ENCODE results near the gene DRAM1.

Gene DRAM1

GRCh38 chr12:101920906-101921305, 43.5 kb downstream of the DRAM1 start:
- no peaks in the 10 kb centered on the region for H3K9me3 ChIP-seq (ENCODE audit: control insufficient read depth, low read depth, low read length)
- no peak overlapping the region for H3K27ac ChIP-seq (ENCODE audit: low read length)
- H3K9ac ChIP-seq (ENCODE audit: low read length): no peak overlapping the region
- no peak overlapping the region for H3K4me3 ChIP-seq (ENCODE audit: low read length)
- no peaks in the 10 kb centered on the region for H3K27me3 ChIP-seq (ENCODE audit: control insufficient read depth, insufficient read depth, low read length)
- H3K36me3 ChIP-seq (ENCODE audit: control insufficient read depth, low read depth, low read length): no peaks in the 10 kb centered on the region
- H3K4me1 ChIP-seq (ENCODE audit: control insufficient read depth, low read depth, low read length): no peaks in the 10 kb centered on the region

GRCh38 chr12:101923045-101923718, 45.8 kb downstream of the DRAM1 start:
- Histone ChIP-seq H3K4me1 (ENCODE audit: control insufficient read depth, low read depth, low read length) (no peaks in the 10 kb centered on the region), H3K9ac (ENCODE audit: low read length) (no peak overlapping the region), H3K36me3 (ENCODE audit: control insufficient read depth, low read depth, low read length) (no peaks in the 10 kb centered on the region), H3K27me3 (ENCODE audit: control insufficient read depth, insufficient read depth, low read length) (no peaks in the 10 kb centered on the region), H3K9me3 (ENCODE audit: control insufficient read depth, low read depth, low read length) (no peaks in the 10 kb centered on the region), H3K4me3 (ENCODE audit: low read length) (no peak overlapping the region), H3K27ac (ENCODE audit: low read length) (no peak overlapping the region)

- Histone ChIP-seq H3K4me1 (ENCODE audit: control insufficient read depth, low read depth, low read length) (no peaks in the 10 kb centered on the region), H3K27ac (ENCODE audit: low read length) (no peak overlapping the region), H3K9me3 (ENCODE audit: control insufficient read depth, low read depth, low read length) (no peaks in the 10 kb centered on the region), H3K36me3 (ENCODE audit: control insufficient read depth, low read depth, low read length) (no peaks in the 10 kb centered on the region), H3K4me3 (ENCODE audit: low read length) (no peak overlapping the region), H3K9ac (ENCODE audit: low read length) (no peak overlapping the region), H3K27me3 (ENCODE audit: control insufficient read depth, insufficient read depth, low read length) (no peaks in the 10 kb centered on the region)
These were observed 47.2 kb downstream of the DRAM1 start for GRCh38 chr12:101924618-101925017.

GRCh38 chr12:101925361-101925760, 48.0 kb downstream of the DRAM1 start:
- no peaks in the 10 kb centered on the region for H3K4me1 ChIP-seq (ENCODE audit: control insufficient read depth, low read depth, low read length)
- no peaks in the 10 kb centered on the region for H3K36me3 ChIP-seq (ENCODE audit: control insufficient read depth, low read depth, low read length)
- no peaks in the 10 kb centered on the region for H3K9me3 ChIP-seq (ENCODE audit: control insufficient read depth, low read depth, low read length)
- no peak overlapping the region for H3K9ac ChIP-seq (ENCODE audit: low read length)
- no peaks in the 10 kb centered on the region for H3K27me3 ChIP-seq (ENCODE audit: control insufficient read depth, insufficient read depth, low read length)
- no peak overlapping the region for H3K27ac ChIP-seq (ENCODE audit: low read length)
- no peak overlapping the region for H3K4me3 ChIP-seq (ENCODE audit: low read length)

- H3K9ac ChIP-seq (ENCODE audit: low read length): no peak overlapping the region
- H3K27ac ChIP-seq (ENCODE audit: low read length): no peak overlapping the region
- no peaks in the 10 kb centered on the region for H3K4me1 ChIP-seq (ENCODE audit: control insufficient read depth, low read depth, low read length)
These were observed 48.6 kb downstream of the DRAM1 start for GRCh38 chr12:101925935-101926334.

GRCh38 chr12:101927036-101927435, 49.7 kb downstream of the DRAM1 start:
- Histone ChIP-seq H3K4me3 (ENCODE audit: low read length) (no peak overlapping the region), H3K4me1 (ENCODE audit: control insufficient read depth, low read depth, low read length) (no peaks in the 10 kb centered on the region), H3K9me3 (ENCODE audit: control insufficient read depth, low read depth, low read length) (no peaks in the 10 kb centered on the region), H3K27me3 (ENCODE audit: control insufficient read depth, insufficient read depth, low read length) (no peaks in the 10 kb centered on the region), H3K27ac (ENCODE audit: low read length) (no peak overlapping the region), H3K36me3 (ENCODE audit: control insufficient read depth, low read depth, low read length) (no peaks in the 10 kb centered on the region), H3K9ac (ENCODE audit: low read length) (no peak overlapping the region)

More at GRCh38 chr12:101925935-101926334, 48.6 kb downstream of the DRAM1 start:
- no peaks in the 10 kb centered on the region for H3K36me3 ChIP-seq (ENCODE audit: control insufficient read depth, low read depth, low read length)
- no peaks in the 10 kb centered on the region for H3K9me3 ChIP-seq (ENCODE audit: control insufficient read depth, low read depth, low read length)
- no peak overlapping the region for H3K4me3 ChIP-seq (ENCODE audit: low read length)
- H3K27me3 ChIP-seq (ENCODE audit: control insufficient read depth, insufficient read depth, low read length): no peaks in the 10 kb centered on the region

GRCh38 chr12:101927999-101928398, 50.6 kb downstream of the DRAM1 start:
- Histone ChIP-seq H3K4me1 (ENCODE audit: control insufficient read depth, low read depth, low read length) (no peaks in the 10 kb centered on the region), H3K9me3 (ENCODE audit: control insufficient read depth, low read depth, low read length) (no peaks in the 10 kb centered on the region), H3K27ac (ENCODE audit: low read length) (no peak overlapping the region), H3K9ac (ENCODE audit: low read length) (no peak overlapping the region), H3K36me3 (ENCODE audit: control insufficient read depth, low read depth, low read length) (no peaks in the 10 kb centered on the region), H3K27me3 (ENCODE audit: control insufficient read depth, insufficient read depth, low read length) (no peaks in the 10 kb centered on the region), H3K4me3 (ENCODE audit: low read length) (no peak overlapping the region)

- H3K4me1 ChIP-seq (ENCODE audit: control insufficient read depth, low read depth, low read length): no peaks in the 10 kb centered on the region
These were observed 51.2 kb downstream of the DRAM1 start for GRCh38 chr12:101928556-101928955.

GRCh38 chr12:101929365-101930041, 52.1 kb downstream of the DRAM1 start:
- Histone ChIP-seq H3K36me3 (ENCODE audit: control insufficient read depth, low read depth, low read length) (no peaks in the 10 kb centered on the region), H3K27me3 (ENCODE audit: control insufficient read depth, insufficient read depth, low read length) (no peaks in the 10 kb centered on the region), H3K4me3 (ENCODE audit: low read length) (no peak overlapping the region), H3K4me1 (ENCODE audit: control insufficient read depth, low read depth, low read length) (no peaks in the 10 kb centered on the region), H3K9me3 (ENCODE audit: control insufficient read depth, low read depth, low read length) (no peaks in the 10 kb centered on the region), H3K9ac (ENCODE audit: low read length) (no peak overlapping the region), H3K27ac (ENCODE audit: low read length) (no peak overlapping the region)

More at GRCh38 chr12:101928556-101928955, 51.2 kb downstream of the DRAM1 start:
- H3K27me3 ChIP-seq (ENCODE audit: control insufficient read depth, insufficient read depth, low read length): no peaks in the 10 kb centered on the region
- no peaks in the 10 kb centered on the region for H3K9me3 ChIP-seq (ENCODE audit: control insufficient read depth, low read depth, low read length)
- no peak overlapping the region for H3K9ac ChIP-seq (ENCODE audit: low read length)
- no peak overlapping the region for H3K27ac ChIP-seq (ENCODE audit: low read length)
- H3K4me3 ChIP-seq (ENCODE audit: low read length): no peak overlapping the region
- H3K36me3 ChIP-seq (ENCODE audit: control insufficient read depth, low read depth, low read length): no peaks in the 10 kb centered on the region

GRCh38 chr12:101931498-101932326, 54.3 kb downstream of the DRAM1 start:
- Histone ChIP-seq H3K9ac (ENCODE audit: low read length) (no peak overlapping the region), H3K4me1 (ENCODE audit: control insufficient read depth, low read depth, low read length) (peaks cover 3% of the 10 kb centered on the region), H3K27me3 (ENCODE audit: control insufficient read depth, insufficient read depth, low read length) (no peaks in the 10 kb centered on the region), H3K36me3 (ENCODE audit: control insufficient read depth, low read depth, low read length) (no peaks in the 10 kb centered on the region), H3K9me3 (ENCODE audit: control insufficient read depth, low read depth, low read length) (no peaks in the 10 kb centered on the region), H3K4me3 (ENCODE audit: low read length) (no peak overlapping the region), H3K27ac (ENCODE audit: low read length) (no peak overlapping the region)

GRCh38 chr12:101933866-101934514, 56.6 kb downstream of the DRAM1 start:
- Histone ChIP-seq H3K27ac (ENCODE audit: low read length) (no peak overlapping the region), H3K9ac (ENCODE audit: low read length) (no peak overlapping the region), H3K27me3 (ENCODE audit: control insufficient read depth, insufficient read depth, low read length) (no peaks in the 10 kb centered on the region), H3K36me3 (ENCODE audit: control insufficient read depth, low read depth, low read length) (no peaks in the 10 kb centered on the region), H3K4me1 (ENCODE audit: control insufficient read depth, low read depth, low read length) (peaks cover 3% of the 10 kb centered on the region), H3K9me3 (ENCODE audit: control insufficient read depth, low read depth, low read length) (no peaks in the 10 kb centered on the region), H3K4me3 (ENCODE audit: low read length) (no peak overlapping the region)
